GM19372 (cell line): ENCODE measurements around the gene SARS2.
"Not testable (repeated sequence)": the region's sequence is repeated elsewhere in the genome, so short reads cannot be mapped to it uniquely, and the experiment has no call there.

Experiments used
- ATAC-seq: cut with Tn5 transposase; IDR thresholded peaks from one replicate; pipeline ENCODE4 v1.9.1; 2021; ENCODE audit warnings: mild to moderate bottlenecking, low read depth, moderate library complexity; ENCODE audit not compliant: unreplicated experiment

Gene SARS2

GRCh38 chr19:38949580-38950367, 19.2 kb upstream of the SARS2 start:
- no peak for ATAC-seq

GRCh38 chr19:38946229-38947010, 15.9 kb upstream of the SARS2 start:
- ATAC-seq, result no peak

GRCh38 chr19:38945562-38946228, 15.1 kb upstream of the SARS2 start:
- no peak for ATAC-seq

DNA sequence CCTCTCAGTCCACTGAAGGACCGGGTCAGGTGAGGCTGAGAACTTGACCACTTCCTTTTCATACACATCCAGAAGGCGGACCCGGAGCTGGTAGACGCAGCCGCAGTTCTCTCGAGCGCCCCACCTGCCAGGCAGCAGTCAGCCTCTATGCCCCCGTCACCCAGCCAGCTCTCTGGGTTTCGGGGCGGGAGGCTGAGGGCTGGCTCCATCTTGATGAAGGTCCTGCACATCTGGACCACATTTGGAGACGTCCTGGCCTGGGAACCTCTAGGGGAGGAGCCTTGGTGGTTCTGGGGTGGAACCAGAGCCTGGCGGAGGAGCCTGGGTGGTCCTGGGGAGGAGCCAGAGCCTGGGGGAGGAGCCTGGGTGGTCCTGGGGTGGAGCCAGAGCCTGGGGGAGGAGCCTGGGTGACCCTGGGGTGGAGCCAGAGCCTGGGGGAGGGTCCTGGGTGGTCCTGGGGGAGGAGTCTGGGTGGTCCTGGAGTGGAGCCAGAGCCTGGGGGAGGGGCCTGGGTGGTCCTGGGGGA, 14.5 kb upstream of the SARS2 start:
- no peak for ATAC-seq

GRCh38 chr19:38942471-38943181, 12.1 kb upstream of the SARS2 start:
- no peak for ATAC-seq

GRCh38 chr19:38941979-38942378, 11.4 kb upstream of the SARS2 start:
- ATAC-seq, result no peak

- not testable (repeated sequence) for ATAC-seq
Observed at GRCh38 chr19:38941466-38941865, 10.9 kb upstream of the SARS2 start.

DNA sequence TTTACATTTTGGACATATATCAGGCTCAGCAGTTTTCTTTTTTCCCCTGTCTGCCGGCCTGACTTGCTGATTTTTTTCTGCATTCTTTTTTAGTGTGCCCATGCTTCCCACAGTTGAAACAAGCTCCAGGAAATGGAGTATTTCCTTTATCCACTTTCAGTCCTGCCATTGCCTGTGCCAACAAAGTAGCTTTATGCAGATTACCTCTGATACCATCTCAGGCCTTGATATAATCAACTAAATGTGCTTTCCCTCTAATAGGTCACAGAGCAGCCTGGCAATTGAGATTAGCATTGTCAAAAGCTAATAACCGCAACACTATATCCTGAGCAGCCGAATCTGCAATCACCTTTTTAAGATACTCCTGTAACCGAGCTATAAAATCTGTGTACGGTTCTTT, 9.4 kb upstream of the SARS2 start:
- ATAC-seq, result no peak

GRCh38 chr19:38933544-38933943, 3.0 kb upstream of the SARS2 start:
- ATAC-seq, result no peak

DNA sequence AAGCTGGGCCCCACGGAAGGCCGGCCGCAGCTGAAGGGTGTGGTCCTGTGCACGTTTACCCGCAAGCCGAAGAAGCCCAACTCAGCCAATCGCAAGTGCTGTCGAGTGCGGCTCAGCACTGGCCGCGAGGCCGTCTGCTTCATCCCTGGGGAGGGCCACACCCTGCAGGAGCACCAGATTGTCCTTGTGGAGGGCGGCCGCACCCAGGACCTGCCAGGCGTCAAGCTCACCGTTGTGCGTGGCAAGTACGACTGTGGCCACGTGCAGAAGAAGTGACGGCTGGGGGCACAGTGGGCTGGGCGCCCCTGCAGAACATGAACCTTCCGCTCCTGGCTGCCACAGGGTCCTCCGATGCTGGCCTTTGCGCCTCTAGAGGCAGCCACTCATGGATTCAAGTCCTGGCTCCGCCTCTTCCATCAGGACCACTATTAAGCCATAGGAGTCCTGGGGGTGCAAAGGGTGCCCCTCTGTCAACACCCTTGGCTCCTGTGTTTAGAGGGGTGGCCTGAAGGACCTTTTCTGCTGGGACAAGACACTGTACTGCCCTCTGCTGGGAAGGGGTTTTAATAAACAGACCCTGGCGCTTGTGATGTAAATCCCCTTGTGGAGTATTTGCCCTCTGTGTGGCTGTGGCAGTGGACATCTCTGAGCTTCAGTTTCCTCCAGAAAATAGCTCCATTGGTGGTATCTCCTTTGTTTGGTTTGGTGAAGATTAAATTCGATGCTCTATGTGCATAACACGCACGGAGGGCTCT, 2.0 kb upstream of the SARS2 start:
- no peak for ATAC-seq

DNA sequence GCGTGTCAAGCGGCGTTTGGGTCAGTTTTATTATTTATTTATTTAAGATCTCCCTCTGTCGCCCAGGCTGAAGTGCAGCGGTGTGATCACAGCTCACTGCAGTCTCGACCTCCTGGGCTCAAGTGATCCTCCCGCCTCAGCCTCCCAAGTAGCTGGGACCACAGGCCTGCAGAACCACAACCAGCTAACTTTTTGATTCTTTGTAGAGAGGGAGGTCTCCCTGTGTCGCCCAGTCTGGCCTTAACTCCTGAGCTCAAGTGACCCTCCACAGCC, 894 bp upstream of the SARS2 start:
- ATAC-seq, result no peak

- ATAC-seq, result peak; percentile 92
Observed at GRCh38 chr19:38930776-38931520, 385 bp upstream of the SARS2 start, which contains the start of gene MRPS12. TSS of gene MRPS12 (plus strand) at chr19:38930944. CDS start at chr19:38931295, 351 bp downstream.

DNA sequence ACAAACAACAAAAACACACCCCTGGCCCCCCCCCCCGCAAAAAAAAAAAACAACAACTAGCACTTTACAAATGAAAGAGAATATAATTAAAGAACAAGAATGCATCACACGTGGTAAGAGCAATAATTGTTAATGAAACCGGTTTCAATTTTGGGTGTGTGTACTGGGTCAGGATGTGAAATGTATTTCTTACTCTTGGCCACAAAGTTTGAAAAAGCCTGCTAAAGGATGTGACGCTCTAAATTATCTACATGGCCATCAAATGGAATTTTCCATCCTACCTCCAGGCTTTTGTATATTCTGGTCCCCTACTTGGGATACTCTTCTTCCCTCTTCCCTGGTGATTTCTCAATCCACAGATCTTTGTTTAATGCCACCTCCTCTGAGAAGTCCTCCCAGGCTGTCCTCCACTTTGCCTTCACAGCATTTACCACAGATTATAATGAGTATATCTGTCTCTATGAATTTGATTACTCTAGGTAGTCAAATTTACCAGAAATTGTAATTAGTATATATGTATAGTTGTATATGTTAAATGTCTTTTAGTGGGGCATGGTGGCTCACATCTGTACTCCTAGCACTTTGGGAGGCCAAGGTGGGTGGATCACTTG, 2.1 kb downstream of the SARS2 start:
- no peak for ATAC-seq

DNA sequence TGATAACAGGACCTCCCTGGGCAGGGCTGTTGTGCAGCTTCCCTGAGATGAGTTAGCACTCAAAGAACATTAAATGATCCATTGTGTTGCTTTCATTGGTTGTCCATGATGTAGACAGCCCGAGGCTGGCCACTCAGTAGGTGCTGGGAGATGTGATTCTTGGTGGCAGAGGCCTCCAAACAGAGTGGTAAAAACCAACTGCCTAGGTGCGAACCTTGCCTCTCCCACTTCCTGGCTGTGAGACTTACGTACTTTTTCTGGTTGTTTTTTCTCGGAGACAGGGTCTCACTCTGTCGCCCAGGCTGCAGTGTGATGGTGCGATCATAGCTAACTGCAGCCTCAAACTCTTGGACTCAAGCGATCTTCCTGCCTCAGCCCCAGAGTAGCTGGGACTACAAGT, 6.2 kb downstream of the SARS2 start:
- no peak for ATAC-seq

DNA sequence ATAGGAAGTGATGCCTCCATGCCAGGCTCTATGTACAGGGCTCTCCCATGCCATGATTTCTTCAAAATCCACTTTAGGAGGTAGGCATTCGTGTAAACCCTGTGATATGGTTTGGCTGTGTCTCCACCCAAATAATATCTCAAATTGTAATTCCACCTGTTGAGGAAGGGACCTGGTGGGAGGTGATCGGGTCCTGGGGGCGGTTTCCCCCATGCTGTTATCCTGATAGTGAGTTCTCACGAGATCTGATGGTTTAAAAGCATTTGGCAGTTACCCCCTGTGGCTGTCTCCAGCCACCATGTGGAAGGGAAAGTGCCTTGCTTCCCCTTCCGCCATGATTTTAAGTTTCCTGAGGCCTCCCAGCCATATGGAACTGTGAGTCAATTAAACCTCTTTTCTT, 8.1 kb downstream of the SARS2 start:
- no peak for ATAC-seq

GRCh38 chr19:38921420-38922274, 8.9 kb downstream of the SARS2 start:
- ATAC-seq, result no peak

- no peak for ATAC-seq
Observed at GRCh38 chr19:38920602-38921419, 9.8 kb downstream of the SARS2 start.
